ENCODE data around the gene SNRNP200. TPM values are rescaled to one million over a fixed set of nuclear protein-coding genes. Genes with fewer than 3 reads are reported as not detected.

SNRNP200 gene
- polyA plus RNA-seq, 1 donor (not counting 4 experiments of a cell fraction or from before 2014, with no cell fraction given) = 78.4 TPM

- Histone ChIP-seq H3K9me1 (ENCODE audit: control insufficient read depth, extremely low read depth, insufficient read depth, low read length) (no peaks in the 10 kb centered on the region), H3K36me3 (ENCODE audit: control insufficient read depth in 2 of 2, extremely low read depth in 1 of 2, insufficient read depth in 2 of 2, low read length in 2 of 2) (no peaks in the 10 kb centered on the region), H3K27ac (ENCODE audit: control insufficient read depth, insufficient read depth, low read length) (no peak overlapping the region), H3K79me2 (ENCODE audit: control insufficient read depth, insufficient read depth, low read length) (no peaks in the 10 kb centered on the region), H3K4me1 (ENCODE audit: control insufficient read depth, extremely low read depth, insufficient read depth, low read length) (peaks cover 10% of the 10 kb centered on the region), H3K4me2 (ENCODE audit: control insufficient read depth, extremely low read depth, insufficient read depth, low read depth, low read length) (no peak overlapping the region), H2AFZ (ENCODE audit: control insufficient read depth, low read length) (no peak overlapping the region), H3K9ac (ENCODE audit: control insufficient read depth, extremely low read depth, insufficient read depth, low read length) (no peak overlapping the region), H3K9me3 (ENCODE audit: control insufficient read depth, low read depth, low read length) (no peaks in the 10 kb centered on the region), H3K27me3 (ENCODE audit: control insufficient read depth, extremely low read depth, insufficient read depth, low read length) (peaks cover 21% of the 10 kb centered on the region), H3K4me3 (ENCODE audit: control insufficient read depth in 2 of 3, extremely low read depth in 1 of 3, insufficient read depth in 2 of 3, low read depth in 1 of 3, low read length in 3 of 3) (no peak overlapping the region), H4K20me1 (ENCODE audit: control insufficient read depth, extremely low read depth, insufficient read depth, low read length) (no peaks in the 10 kb centered on the region)
- FAIRE-seq (no peak), DNase-seq (ENCODE audit: low read depth, low spot score) (no peak)
- dilution Hi-C loops (cut with MboI; ENCODE audit: extremely low pct_ligation_motif_present, low sequenced_read_pairs) = no loop called here
- no peak for TF ChIP-seq CTCF (optimal IDR thresholded peaks at IDR 0.05 in 1 of 3, IDR thresholded peaks at IDR 0.05 in 1 of 3, conservative IDR thresholded peaks at IDR 0.05 in 1 of 3; ENCODE audit: extremely low read depth in 1 of 3, insufficient read depth in 2 of 3, low read length in 3 of 3)
These were observed 14.1 kb upstream of the SNRNP200 start for GRCh38 chr2:96319396-96319795.

- dilution Hi-C loops (cut with MboI; ENCODE audit: extremely low pct_ligation_motif_present, low sequenced_read_pairs) = no loop called here
- Histone ChIP-seq H3K36me3 (ENCODE audit: control insufficient read depth in 2 of 2, extremely low read depth in 1 of 2, insufficient read depth in 2 of 2, low read length in 2 of 2) (no peaks in the 10 kb centered on the region), H3K9ac (ENCODE audit: control insufficient read depth, extremely low read depth, insufficient read depth, low read length) (no peak overlapping the region), H3K4me1 (ENCODE audit: control insufficient read depth, extremely low read depth, insufficient read depth, low read length) (peaks cover 10% of the 10 kb centered on the region), H3K9me3 (ENCODE audit: control insufficient read depth, low read depth, low read length) (no peaks in the 10 kb centered on the region), H3K4me3 (ENCODE audit: control insufficient read depth in 2 of 3, extremely low read depth in 1 of 3, insufficient read depth in 2 of 3, low read depth in 1 of 3, low read length in 3 of 3) (no peak overlapping the region), H2AFZ (ENCODE audit: control insufficient read depth, low read length) (no peak overlapping the region), H4K20me1 (ENCODE audit: control insufficient read depth, extremely low read depth, insufficient read depth, low read length) (no peaks in the 10 kb centered on the region), H3K79me2 (ENCODE audit: control insufficient read depth, insufficient read depth, low read length) (no peaks in the 10 kb centered on the region), H3K4me2 (ENCODE audit: control insufficient read depth, extremely low read depth, insufficient read depth, low read depth, low read length) (no peak overlapping the region), H3K27me3 (ENCODE audit: control insufficient read depth, extremely low read depth, insufficient read depth, low read length) (peaks cover 21% of the 10 kb centered on the region), H3K27ac (ENCODE audit: control insufficient read depth, insufficient read depth, low read length) (no peak overlapping the region), H3K9me1 (ENCODE audit: control insufficient read depth, extremely low read depth, insufficient read depth, low read length) (no peaks in the 10 kb centered on the region)
- FAIRE-seq (no peak), DNase-seq (ENCODE audit: low read depth, low spot score) (no peak)
- no peak for TF ChIP-seq CTCF (optimal IDR thresholded peaks at IDR 0.05 in 1 of 3, IDR thresholded peaks at IDR 0.05 in 1 of 3, conservative IDR thresholded peaks at IDR 0.05 in 1 of 3; ENCODE audit: extremely low read depth in 1 of 3, insufficient read depth in 2 of 3, low read length in 3 of 3)
- TF ChIP-seq EZH2 (IDR thresholded peaks at IDR 0.05; ENCODE audit: low read length) = no peak
These were observed 13.4 kb upstream of the SNRNP200 start for GRCh38 chr2:96318723-96319122.
